ENCODE measurements around the gene FGD1.

- no peak for TF ChIP-seq EZH2 (IDR thresholded peaks at IDR 0.05; ENCODE audit: low read length, unreplicated experiment)
- no peak for TF ChIP-seq CTCF (conservative IDR thresholded peaks at IDR 0.05; ENCODE audit: low read depth, low read length)
- TF ChIP-seq EZH2phosphoT487 (IDR thresholded peaks at IDR 0.05; ENCODE audit: borderline replicate concordance, low read length), result no peak
Measured at GRCh38 chrX:54419559-54420302, 76.3 kb downstream of the FGD1 start.

All from PC-3 (cell line).